Kidney epithelial cell (primary cell): ENCODE data around the gene SEC31B. TPM values are rescaled to one million over a fixed set of nuclear protein-coding genes. Genes with fewer than 3 reads are reported as not detected.

ENCODE experiments used
- DNase-seq: peaks from one replicate; pipeline ENCODE4 v3.0.0-alpha.2; 2010; ENCODE audit warnings: low read depth
- H3K27me3 ChIP-seq: 2 replicates; pipeline ENCODE4 v1.6.0; 2011; ENCODE audit warnings: low read length; ENCODE audit not compliant: control insufficient read depth, insufficient read depth
- H3K36me3 ChIP-seq: 2 replicates; pipeline ENCODE4 v1.5.1; 2011; ENCODE audit warnings: low read length; ENCODE audit not compliant: control insufficient read depth, insufficient read depth
- H3K4me3 ChIP-seq: 2 replicates; pipeline ENCODE4 v1.5.1; 2011; ENCODE audit warnings: low read depth, mild to moderate bottlenecking, control low read depth, low read length
- CTCF ChIP-seq: IDR thresholded peaks from 2 replicates; pipeline ENCODE4 v1.5.1; 2011; ENCODE audit warnings: mild to moderate bottlenecking, moderate library complexity, low read length, control low read depth, inconsistent platforms; ENCODE audit not compliant: insufficient read depth, poor library complexity, severe bottlenecking
- total RNA-seq: library from RNA; depleted of rRNA; stranded (reverse); fragments of >200 nt; gene quantifications from 2 replicates; pipeline ENCODE4 v1.2.3, GENCODE V29; 2015

The SEC31B gene
- total RNA-seq, 1 donor from 2014 or later: 2.6 TPM

- Histone ChIP-seq H3K36me3 (no peaks in the 10 kb centered on the region), H3K4me3 (no peak overlapping the region), H3K27me3 (no peaks in the 10 kb centered on the region)
- no peak for DNase-seq
- TF ChIP-seq CTCF: no peak
Observed at GRCh38 chr10:100447663-100448062, 72.0 kb downstream of the SEC31B start.

GRCh38 chr10:100446130-100446761 lies 73.4 kb downstream of the SEC31B start:
- TF ChIP-seq CTCF: no peak
- H3K36me3 ChIP-seq: no peaks in the 10 kb centered on the region
- H3K27me3 ChIP-seq: no peaks in the 10 kb centered on the region
- no peak overlapping the region for H3K4me3 ChIP-seq
- DNase-seq: no peak

GRCh38 chr10:100442548-100442947 lies 77.1 kb downstream of the SEC31B start:
- H3K4me3 ChIP-seq: no peak overlapping the region
- H3K36me3 ChIP-seq: no peaks in the 10 kb centered on the region
- TF ChIP-seq CTCF: no peak
- no peaks in the 10 kb centered on the region for H3K27me3 ChIP-seq
- DNase-seq: no peak

- Histone ChIP-seq H3K4me3 (no peak overlapping the region), H3K27me3 (no peaks in the 10 kb centered on the region), H3K36me3 (no peaks in the 10 kb centered on the region)
- TF ChIP-seq CTCF: no peak
- DNase-seq: no peak
Observed at GRCh38 chr10:100438674-100439315, 80.9 kb downstream of the SEC31B start.

Other genes with a start within 250 kb of the SEC31B start
- gene BLOC1S2, start 233.2 kb downstream of the SEC31B start, total RNA-seq: 81.7 and 92.8 TPM in 2 replicates
- not detected in 2 replicates for gene PKD2L1, start 189.6 kb downstream of the SEC31B start, total RNA-seq
- gene SCD, start 172.6 kb downstream of the SEC31B start, total RNA-seq: 273 and 288 TPM in 2 replicates
- 0.07 TPM in 1 of 2 replicates, not detected in the other for gene WNT8B, start 56.9 kb downstream of the SEC31B start, total RNA-seq
- gene NDUFB8, start 10.0 kb upstream of the SEC31B start, total RNA-seq: 148 and 183 TPM in 2 replicates
- gene HIF1AN, start 16.1 kb upstream of the SEC31B start, total RNA-seq: 11.4 and 11.5 TPM in 2 replicates
- 5.1 and 7.9 TPM in 2 replicates for gene PAX2, start 225.7 kb upstream of the SEC31B start, total RNA-seq